GM19193 (cell line): ENCODE measurements around the gene ZFHX2.

Source experiments
- POLR2A ChIP-seq: IDR thresholded peaks from 4 replicates; pipeline ENCODE4 v1.6.1; 2011; ENCODE audit not compliant: insufficient read depth, insufficient read length; ENCODE audit errors: extremely low read depth

The ZFHX2 gene

GRCh38 chr14:23577004-23577681 is 25.6 kb upstream of the ZFHX2 start:
- no peak for TF ChIP-seq POLR2A

DNA sequence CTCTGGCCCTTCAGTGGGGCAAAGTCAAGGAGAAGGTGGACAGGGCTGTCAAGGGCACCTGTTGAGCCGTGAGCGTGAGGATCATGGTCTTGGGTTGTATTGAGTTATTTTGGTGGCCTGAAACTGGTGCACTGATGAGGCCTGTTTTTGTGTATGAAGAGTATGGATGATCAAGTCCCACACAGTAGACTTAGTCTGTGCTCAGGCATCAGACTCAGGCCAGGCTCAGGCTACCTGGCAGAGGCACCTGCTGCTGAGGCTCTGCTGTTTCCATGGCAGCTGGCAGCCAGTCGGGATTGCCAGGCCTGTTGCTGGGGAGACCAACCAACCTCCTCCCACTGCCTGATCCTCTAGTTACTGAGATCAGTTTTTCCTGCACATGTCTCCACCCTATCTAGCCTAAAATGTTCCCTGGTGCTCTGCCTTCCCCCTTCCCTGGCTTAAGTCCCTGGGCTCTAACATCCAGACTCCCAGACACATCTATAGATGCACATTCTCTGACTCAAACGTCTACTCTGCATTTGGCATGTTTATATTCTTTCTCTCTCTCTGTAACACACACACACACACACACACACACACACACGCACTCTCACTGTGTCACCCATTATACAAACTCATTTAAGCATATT is 21.9 kb upstream of the ZFHX2 start:
- no peak for TF ChIP-seq POLR2A

DNA sequence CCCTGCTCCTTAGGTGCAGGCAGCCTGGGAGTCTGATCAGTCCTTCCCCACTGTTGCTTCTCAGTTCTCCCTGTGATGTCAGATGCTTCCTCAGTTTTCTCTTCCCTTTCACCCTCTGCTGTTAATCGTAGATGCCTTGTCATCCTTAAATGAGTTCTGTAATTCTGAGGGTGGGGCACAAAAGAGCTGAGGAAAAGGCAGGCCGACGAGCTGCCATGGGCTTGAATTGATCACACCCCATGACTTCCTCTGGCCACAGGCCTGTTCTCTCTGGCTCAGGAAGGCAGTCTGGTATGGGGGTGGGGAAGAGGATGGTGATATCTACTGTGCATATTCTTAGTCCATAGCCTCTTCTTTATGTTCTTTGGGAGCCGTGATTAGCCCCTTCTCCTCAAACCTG is 21.3 kb upstream of the ZFHX2 start:
- no peak for TF ChIP-seq POLR2A

DNA sequence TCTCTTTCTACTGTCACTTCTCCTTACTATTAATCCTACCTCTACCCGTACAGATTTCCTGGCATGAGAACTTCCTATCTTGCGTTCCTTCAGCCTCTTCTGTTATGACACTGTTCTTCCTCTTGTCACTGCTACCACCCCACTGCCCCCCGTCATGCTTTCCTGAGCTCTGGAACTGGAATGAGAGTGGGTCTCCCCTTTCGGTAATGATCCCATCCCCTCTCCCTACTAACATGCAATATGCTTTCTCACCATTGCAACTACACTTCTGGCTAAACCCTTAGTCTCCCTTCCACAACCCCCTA is 20.9 kb upstream of the ZFHX2 start:
- no peak for TF ChIP-seq POLR2A

GRCh38 chr14:23571701-23572523 is 20.3 kb upstream of the ZFHX2 start:
- no peak for TF ChIP-seq POLR2A

DNA sequence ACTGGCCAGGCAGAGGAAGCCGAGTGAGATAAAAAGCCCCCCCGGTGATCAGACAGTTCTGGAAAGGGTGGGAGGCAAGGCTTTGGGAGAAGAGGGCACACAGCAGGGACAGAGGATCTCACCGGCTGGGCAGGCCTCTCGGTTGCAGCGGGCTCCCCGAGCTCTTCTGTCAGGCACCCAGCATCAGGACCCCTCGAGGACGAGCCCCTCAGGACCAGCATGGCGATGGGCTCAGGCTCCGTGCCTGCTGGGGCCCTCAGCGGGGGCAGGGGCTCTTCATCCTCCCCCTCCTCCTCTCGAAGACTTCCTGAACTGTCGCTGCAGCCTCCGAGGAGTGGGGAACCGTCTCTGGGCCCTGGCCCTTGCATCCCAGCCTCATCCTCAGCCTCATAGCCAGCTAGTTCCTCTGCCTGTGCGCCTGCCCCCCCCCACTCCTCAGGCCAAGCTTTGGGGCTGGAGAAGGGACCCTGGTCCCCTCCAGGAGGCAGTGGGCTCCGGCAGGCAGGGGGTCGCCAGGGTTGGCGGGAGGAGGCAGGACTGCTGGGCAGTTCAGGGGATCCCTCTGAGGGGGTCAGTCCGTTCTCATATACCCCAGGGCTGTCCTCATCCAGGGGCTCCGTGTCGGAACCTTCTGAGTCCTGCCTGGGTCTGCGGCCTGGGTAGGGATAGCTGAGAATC is 19.4 kb upstream of the ZFHX2 start:
- no peak for TF ChIP-seq POLR2A

GRCh38 chr14:23569443-23570151 is 18.0 kb upstream of the ZFHX2 start:
- TF ChIP-seq POLR2A, result no peak

DNA sequence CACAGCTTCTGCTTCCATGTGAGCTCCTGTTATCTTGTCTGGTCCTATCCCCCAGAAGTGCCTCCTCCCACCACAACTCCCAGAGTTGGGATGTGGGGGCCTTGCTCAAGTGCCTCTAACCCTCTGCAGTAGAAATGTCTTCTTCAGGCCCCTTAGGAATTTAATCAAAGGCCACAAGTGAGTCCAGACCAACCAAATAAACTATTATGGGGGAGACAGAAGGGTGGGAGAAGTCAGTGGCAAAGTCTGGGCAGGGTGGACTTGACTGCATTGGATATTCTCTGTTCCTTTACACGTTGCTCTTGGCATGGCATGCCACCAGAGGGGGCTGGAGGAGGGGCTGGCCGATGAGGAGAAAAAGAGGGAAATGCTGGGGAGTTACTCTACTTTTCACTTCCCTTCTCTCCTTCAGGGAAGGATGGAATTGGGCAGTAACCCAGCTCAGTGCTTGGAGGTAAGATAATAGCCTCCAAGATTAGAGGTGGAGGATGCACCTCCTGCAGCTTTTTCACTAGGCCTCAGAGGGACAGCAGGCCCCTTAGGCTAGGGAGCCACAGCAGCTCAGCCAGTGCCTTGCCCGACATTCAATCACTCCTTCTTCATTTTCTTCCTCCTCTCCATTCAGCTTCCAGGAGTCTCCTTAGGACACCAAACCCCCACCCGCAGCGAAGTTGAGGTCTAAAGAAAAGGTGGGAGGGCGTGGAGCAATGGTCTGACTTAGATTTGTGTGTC is 17.2 kb upstream of the ZFHX2 start:
- no peak for TF ChIP-seq POLR2A

- no peak for TF ChIP-seq POLR2A
These were observed 16.5 kb upstream of the ZFHX2 start for GRCh38 chr14:23568021-23568599.

DNA sequence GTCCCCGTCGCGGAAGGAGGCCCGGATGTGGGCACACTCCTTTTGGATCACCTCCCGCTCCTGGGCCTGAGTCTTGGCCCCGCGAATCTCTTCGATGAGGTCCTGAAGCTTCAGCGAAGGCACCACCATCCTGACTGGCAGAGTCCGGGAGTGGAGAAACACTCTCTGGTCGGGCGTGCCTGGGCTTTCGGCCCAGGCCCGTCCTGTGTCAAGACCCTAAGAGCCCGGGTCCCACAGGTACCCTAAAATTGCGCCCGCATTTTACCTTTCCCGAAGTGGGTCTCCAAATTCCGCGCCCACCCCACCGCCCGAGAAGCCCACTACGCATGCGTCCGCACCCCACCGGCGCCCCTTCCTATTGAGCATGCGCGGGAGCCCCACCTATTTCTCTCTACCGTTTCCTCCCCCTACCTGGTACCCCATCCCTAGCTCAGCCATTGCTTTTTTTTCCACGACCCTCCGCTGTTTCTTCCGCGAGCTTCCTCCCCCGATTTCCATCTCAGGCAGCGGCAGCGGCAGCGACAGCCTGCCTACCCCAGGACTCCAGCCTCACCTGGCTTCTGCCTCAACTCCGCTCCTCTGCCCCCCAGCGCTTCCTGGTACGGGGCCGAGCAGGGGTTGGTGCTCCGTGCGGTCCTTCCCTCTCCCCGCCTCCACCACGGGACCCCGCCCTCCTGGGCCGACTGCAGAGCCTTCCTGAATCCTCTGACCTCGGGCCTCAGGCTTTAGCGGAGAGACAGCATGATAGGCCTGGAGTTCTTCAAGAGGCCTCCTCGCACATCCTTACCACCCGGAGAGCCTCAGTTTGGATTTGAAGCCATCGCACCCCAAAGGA is 15.8 kb upstream of the ZFHX2 start, which contains the start of gene AP1G2:
AP1G2 (minus strand) TSS at position 606 of the 835 bp plus-strand sequence; CDS start at position 129, 477 bp downstream.
- TF ChIP-seq POLR2A, result peak; percentile 96

- TF ChIP-seq POLR2A, result no peak
These were observed 15.2 kb upstream of the ZFHX2 start for GRCh38 chr14:23566778-23567185.

- no peak for TF ChIP-seq POLR2A
These were observed 14.7 kb upstream of the ZFHX2 start for GRCh38 chr14:23566112-23566777.
